Measurements from ENCODE around the gene SERPINB1. TPM values are rescaled to one million over a fixed set of nuclear protein-coding genes. Genes with fewer than 3 reads are reported as not detected.

Gene SERPINB1
- total RNA-seq, 1 donor from 2014 or later, result 7.2 TPM

DNA sequence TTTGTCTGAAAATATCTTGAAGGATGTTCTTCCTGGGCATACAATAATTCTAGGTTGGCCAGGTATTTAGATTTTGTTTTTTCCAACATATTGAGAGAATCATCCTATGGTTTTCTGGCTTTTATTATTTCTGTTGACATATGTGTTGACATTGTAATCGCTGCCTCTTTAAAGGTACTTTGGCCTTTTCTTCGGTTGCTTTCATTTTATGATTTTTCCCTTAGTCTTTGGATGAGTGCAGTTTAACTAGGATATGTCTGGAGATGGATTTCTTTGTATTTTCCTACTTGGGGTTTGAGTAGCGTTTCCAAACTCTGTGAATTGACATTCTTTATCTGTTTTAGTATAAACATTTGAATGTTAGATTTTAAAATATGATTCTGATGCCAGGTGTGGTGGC is 11.5 kb downstream of the SERPINB1 start:
- H3K9me3 Mint-ChIP-seq, result no peaks in the 10 kb centered on the region
- H3K27ac Mint-ChIP-seq (ENCODE audit: unreplicated experiment), result no peak overlapping the region
- TF ChIP-seq, protein P1, sequence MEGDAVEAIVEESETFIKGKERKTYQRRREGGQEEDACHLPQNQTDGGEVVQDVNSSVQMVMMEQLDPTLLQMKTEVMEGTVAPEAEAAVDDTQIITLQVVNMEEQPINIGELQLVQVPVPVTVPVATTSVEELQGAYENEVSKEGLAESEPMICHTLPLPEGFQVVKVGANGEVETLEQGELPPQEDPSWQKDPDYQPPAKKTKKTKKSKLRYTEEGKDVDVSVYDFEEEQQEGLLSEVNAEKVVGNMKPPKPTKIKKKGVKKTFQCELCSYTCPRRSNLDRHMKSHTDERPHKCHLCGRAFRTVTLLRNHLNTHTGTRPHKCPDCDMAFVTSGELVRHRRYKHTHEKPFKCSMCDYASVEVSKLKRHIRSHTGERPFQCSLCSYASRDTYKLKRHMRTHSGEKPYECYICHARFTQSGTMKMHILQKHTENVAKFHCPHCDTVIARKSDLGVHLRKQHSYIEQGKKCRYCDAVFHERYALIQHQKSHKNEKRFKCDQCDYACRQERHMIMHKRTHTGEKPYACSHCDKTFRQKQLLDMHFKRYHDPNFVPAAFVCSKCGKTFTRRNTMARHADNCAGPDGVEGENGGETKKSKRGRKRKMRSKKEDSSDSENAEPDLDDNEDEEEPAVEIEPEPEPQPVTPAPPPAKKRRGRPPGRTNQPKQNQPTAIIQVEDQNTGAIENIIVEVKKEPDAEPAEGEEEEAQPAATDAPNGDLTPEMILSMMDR (conservative IDR thresholded peaks at IDR 0.05), result no peak

DNA sequence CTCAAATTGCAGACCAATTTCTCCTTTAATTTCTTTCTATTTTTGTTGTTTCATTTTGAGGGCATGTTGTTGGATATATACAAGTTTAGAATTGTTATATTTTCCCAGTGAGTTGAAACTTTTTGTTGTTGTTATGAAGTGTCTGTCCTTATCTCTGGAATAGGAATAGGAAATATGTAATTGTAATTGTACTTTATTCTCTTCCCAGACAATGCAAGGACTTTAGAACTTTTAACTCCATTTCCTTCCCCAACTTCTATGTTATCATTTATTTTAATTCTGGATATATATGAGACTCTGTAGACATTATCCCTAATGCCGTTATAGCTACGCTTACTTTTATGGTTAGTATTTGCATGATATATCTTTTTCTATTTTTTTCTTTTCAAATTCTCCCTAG is 12.4 kb downstream of the SERPINB1 start:
- H3K9me3 Mint-ChIP-seq, result no peaks in the 10 kb centered on the region
- H3K36me3 Mint-ChIP-seq (ENCODE audit: low read depth), result peaks cover 1% of the 10 kb centered on the region
- no peaks in the 10 kb centered on the region for H3K27me3 Mint-ChIP-seq (ENCODE audit: low read depth)
- DNase-seq (ENCODE audit: low read depth, low spot score), result no peak
- H3K4me3 Mint-ChIP-seq, result no peak overlapping the region
- TF ChIP-seq, protein P1 (conservative IDR thresholded peaks at IDR 0.05), result no peak
- H3K27ac Mint-ChIP-seq (ENCODE audit: unreplicated experiment), result no peak overlapping the region
- peaks cover 4% of the 10 kb centered on the region for H3K4me1 Mint-ChIP-seq

More for the DNA sequence above, 11.5 kb downstream of the SERPINB1 start:
- Mint-ChIP-seq H3K27me3 (ENCODE audit: low read depth) (no peaks in the 10 kb centered on the region), H3K4me1 (peaks cover 4% of the 10 kb centered on the region), H3K36me3 (ENCODE audit: low read depth) (peaks cover 3% of the 10 kb centered on the region), H3K4me3 (no peak overlapping the region)
- DNase-seq (ENCODE audit: low read depth, low spot score), result no peak

DNA sequence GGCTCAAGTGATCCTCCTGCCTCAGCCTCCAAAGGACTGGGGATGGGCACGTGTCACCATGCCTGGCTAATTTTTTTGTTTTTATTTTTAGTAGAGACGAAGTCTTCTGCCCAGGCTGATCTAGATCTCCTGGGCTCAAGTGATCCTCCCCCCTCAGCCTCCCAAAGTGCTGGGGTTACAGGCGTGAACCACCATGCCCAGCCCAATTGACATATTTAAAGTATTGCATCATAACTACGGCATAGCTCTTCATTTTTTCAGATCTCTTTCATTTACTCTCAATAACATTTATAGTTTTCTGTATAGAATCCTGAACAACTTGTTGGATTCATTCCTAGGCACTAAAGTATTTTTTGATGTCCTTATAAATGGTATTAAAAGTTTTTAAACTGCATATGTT is 13.0 kb downstream of the SERPINB1 start:
- H3K27me3 Mint-ChIP-seq (ENCODE audit: low read depth), result no peaks in the 10 kb centered on the region

DNA sequence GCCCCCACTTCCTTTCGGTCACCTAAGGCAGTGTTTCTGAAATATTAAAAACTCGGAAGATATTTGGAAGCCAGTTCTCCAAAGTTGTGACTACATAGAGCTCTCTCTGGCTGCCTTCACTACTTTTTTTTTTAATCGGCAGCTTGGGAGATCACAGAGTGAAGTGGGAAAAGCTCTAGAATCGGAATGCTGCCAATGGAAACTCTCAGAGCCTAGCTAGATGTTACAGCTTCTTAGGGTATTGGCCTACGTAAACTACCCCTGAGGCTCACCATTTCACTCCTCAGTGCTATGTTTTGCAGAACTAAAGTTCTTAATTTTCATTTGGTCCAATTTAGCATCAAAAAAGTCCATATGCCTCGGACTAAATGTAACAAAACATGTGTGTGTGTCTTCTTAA is 14.5 kb downstream of the SERPINB1 start:
- TF ChIP-seq, protein P1 (conservative IDR thresholded peaks at IDR 0.05), result no peak
- Mint-ChIP-seq H3K27me3 (ENCODE audit: low read depth) (no peaks in the 10 kb centered on the region), H3K9me3 (no peaks in the 10 kb centered on the region), H3K36me3 (ENCODE audit: low read depth) (peaks cover 2% of the 10 kb centered on the region), H3K27ac (ENCODE audit: unreplicated experiment) (no peak overlapping the region), H3K4me3 (no peak overlapping the region), H3K4me1 (peaks cover 4% of the 10 kb centered on the region)
- no peak for DNase-seq (ENCODE audit: low read depth, low spot score)

More for the DNA sequence above, 13.0 kb downstream of the SERPINB1 start:
- Mint-ChIP-seq H3K27ac (ENCODE audit: unreplicated experiment) (no peak overlapping the region), H3K4me3 (no peak overlapping the region), H3K9me3 (no peaks in the 10 kb centered on the region), H3K4me1 (peaks cover 4% of the 10 kb centered on the region), H3K36me3 (ENCODE audit: low read depth) (peaks cover 2% of the 10 kb centered on the region)
- TF ChIP-seq, protein P1 (conservative IDR thresholded peaks at IDR 0.05), result no peak
- DNase-seq (ENCODE audit: low read depth, low spot score), result no peak

DNA sequence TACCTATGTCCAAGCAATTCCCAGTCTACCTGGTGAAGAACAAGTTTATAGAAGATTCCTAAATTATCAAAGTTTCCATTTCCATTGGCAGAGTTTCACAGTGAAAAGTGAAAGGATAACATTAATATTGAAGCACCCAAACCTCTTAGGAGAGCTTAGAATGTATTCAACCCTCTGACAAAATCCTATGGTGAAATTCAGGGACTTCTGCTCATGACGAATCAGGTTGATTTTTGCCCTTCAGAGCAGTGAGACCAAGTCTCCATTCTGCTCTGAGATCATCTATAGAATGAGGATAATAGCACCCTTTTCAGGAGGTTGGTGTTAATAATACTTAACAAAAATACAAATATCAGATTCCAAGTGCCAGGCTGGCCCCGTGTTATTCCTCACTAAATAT is 15.5 kb downstream of the SERPINB1 start:
- Mint-ChIP-seq H3K27me3 (ENCODE audit: low read depth) (no peaks in the 10 kb centered on the region), H3K4me3 (no peak overlapping the region), H3K27ac (ENCODE audit: unreplicated experiment) (no peak overlapping the region), H3K4me1 (peaks cover 4% of the 10 kb centered on the region), H3K9me3 (no peaks in the 10 kb centered on the region), H3K36me3 (ENCODE audit: low read depth) (peaks cover 2% of the 10 kb centered on the region)
- no peak for DNase-seq (ENCODE audit: low read depth, low spot score)
- TF ChIP-seq, protein P1 (conservative IDR thresholded peaks at IDR 0.05), result no peak

Data from neural crest cell (in vitro differentiated cells).